ENCODE results near the gene OR2H2.

OR2H2 gene

GRCh38 chr6:29552512-29553051 lies 32.3 kb upstream of the OR2H2 start:
- Histone ChIP-seq H3K27me3 (ENCODE audit: control insufficient read depth, low read length) (no peaks in the 10 kb centered on the region), H3K9me2 (replicated peaks; ENCODE audit: control insufficient read depth, low read length) (no peaks in the 10 kb centered on the region), H3K27ac (ENCODE audit: low read depth, low read length) (no peak overlapping the region), H4K20me1 (ENCODE audit: control insufficient read depth, insufficient read depth, low read depth, low read length) (no peaks in the 10 kb centered on the region), H3K9me3 (ENCODE audit: control insufficient read depth, insufficient read depth, low read length) (0 out of 2 replicates have a peak, but pooled peaks cover 4% of the 10 kb centered on the region), H3K4me2 (ENCODE audit: low read length) (no peak overlapping the region), H3K4me3 (ENCODE audit: low read length) (no peak overlapping the region), H3K36me3 (ENCODE audit: control insufficient read depth, low read length) (no peaks in the 10 kb centered on the region), H3F3A (ENCODE audit: control insufficient read depth, insufficient read depth) (no peaks in the 10 kb centered on the region), H3K4me1 (ENCODE audit: control insufficient read depth, low read length) (no peaks in the 10 kb centered on the region), H3K79me2 (ENCODE audit: control insufficient read depth, low read length) (no peaks in the 10 kb centered on the region)
- TF ChIP-seq CTCF (IDR thresholded peaks at IDR 0.05; ENCODE audit: low read depth, low read length, poor library complexity, severe bottlenecking) (no peak), EZH2phosphoT487 (IDR thresholded peaks at IDR 0.05; ENCODE audit: borderline replicate concordance, low read length) (no peak)

- Histone ChIP-seq H3K4me2 (ENCODE audit: low read length) (no peak overlapping the region), H3K27ac (ENCODE audit: low read depth, low read length) (no peak overlapping the region), H3K9me3 (ENCODE audit: control insufficient read depth, insufficient read depth, low read length) (0 out of 2 replicates have a peak, but pooled peaks cover 4% of the 10 kb centered on the region), H3K36me3 (ENCODE audit: control insufficient read depth, low read length) (no peaks in the 10 kb centered on the region), H3K9me2 (replicated peaks; ENCODE audit: control insufficient read depth, low read length) (no peaks in the 10 kb centered on the region), H3K4me3 (ENCODE audit: low read length) (no peak overlapping the region), H3K4me1 (ENCODE audit: control insufficient read depth, low read length) (no peaks in the 10 kb centered on the region), H3K27me3 (ENCODE audit: control insufficient read depth, low read length) (no peaks in the 10 kb centered on the region), H3F3A (ENCODE audit: control insufficient read depth, insufficient read depth) (no peaks in the 10 kb centered on the region), H3K79me2 (ENCODE audit: control insufficient read depth, low read length) (no peaks in the 10 kb centered on the region), H4K20me1 (ENCODE audit: control insufficient read depth, insufficient read depth, low read depth, low read length) (no peaks in the 10 kb centered on the region)
- no peak for TF ChIP-seq EZH2phosphoT487 (IDR thresholded peaks at IDR 0.05; ENCODE audit: borderline replicate concordance, low read length)
- no peak for TF ChIP-seq CTCF (IDR thresholded peaks at IDR 0.05; ENCODE audit: low read depth, low read length, poor library complexity, severe bottlenecking)
Measured at GRCh38 chr6:29553268-29554057, 31.5 kb upstream of the OR2H2 start.

- TF ChIP-seq CTCF (IDR thresholded peaks at IDR 0.05; ENCODE audit: low read depth, low read length, poor library complexity, severe bottlenecking): no peak
- no peak for TF ChIP-seq EZH2phosphoT487 (IDR thresholded peaks at IDR 0.05; ENCODE audit: borderline replicate concordance, low read length)
- H4K20me1 ChIP-seq (ENCODE audit: control insufficient read depth, insufficient read depth, low read depth, low read length): no peaks in the 10 kb centered on the region
- H3K9me3 ChIP-seq (ENCODE audit: control insufficient read depth, insufficient read depth, low read length): 0 out of 2 replicates have a peak, but pooled peaks cover 4% of the 10 kb centered on the region
- no peak overlapping the region for H3K4me2 ChIP-seq (ENCODE audit: low read length)
- H3K27ac ChIP-seq (ENCODE audit: low read depth, low read length): no peak overlapping the region
- no peaks in the 10 kb centered on the region for H3K79me2 ChIP-seq (ENCODE audit: control insufficient read depth, low read length)
- H3K4me3 ChIP-seq (ENCODE audit: low read length): no peak overlapping the region
- H3K27me3 ChIP-seq (ENCODE audit: control insufficient read depth, low read length): no peaks in the 10 kb centered on the region
- no peaks in the 10 kb centered on the region for H3F3A ChIP-seq (ENCODE audit: control insufficient read depth, insufficient read depth)
- H3K9me2 ChIP-seq (replicated peaks; ENCODE audit: control insufficient read depth, low read length): no peaks in the 10 kb centered on the region
- no peaks in the 10 kb centered on the region for H3K36me3 ChIP-seq (ENCODE audit: control insufficient read depth, low read length)
- H3K4me1 ChIP-seq (ENCODE audit: control insufficient read depth, low read length): no peaks in the 10 kb centered on the region
Measured at GRCh38 chr6:29554764-29555163, 30.2 kb upstream of the OR2H2 start.
